CD4-positive, alpha-beta T cell treated with Interleukin-17A for 1 hour (primary cell): ENCODE measurements around the gene PREP.

Experiments
- DNase-seq: peaks from one replicate; pipeline ENCODE4 v3.0.0-alpha.2; 2020

The PREP gene

DNA sequence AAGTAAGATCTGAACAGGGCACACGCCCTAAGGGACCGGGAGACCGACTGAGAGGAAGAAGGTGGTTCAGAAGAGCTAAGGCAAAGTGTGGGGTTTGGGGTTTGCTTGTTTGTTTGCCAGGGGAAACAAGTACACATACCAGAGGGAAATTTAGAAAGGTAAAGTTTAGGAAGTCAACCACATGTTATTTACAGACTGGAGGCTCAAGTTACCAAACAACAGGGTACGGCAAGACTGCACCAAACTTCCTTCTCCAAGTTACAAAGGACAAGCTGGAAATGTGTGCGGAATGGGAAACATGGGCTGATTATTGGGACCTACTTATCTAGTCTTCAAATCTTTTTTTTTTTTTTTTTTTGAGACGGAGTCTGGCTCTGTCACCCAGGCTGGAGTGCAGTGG, 11.2 kb downstream of the PREP start:
- no peak for DNase-seq

DNA sequence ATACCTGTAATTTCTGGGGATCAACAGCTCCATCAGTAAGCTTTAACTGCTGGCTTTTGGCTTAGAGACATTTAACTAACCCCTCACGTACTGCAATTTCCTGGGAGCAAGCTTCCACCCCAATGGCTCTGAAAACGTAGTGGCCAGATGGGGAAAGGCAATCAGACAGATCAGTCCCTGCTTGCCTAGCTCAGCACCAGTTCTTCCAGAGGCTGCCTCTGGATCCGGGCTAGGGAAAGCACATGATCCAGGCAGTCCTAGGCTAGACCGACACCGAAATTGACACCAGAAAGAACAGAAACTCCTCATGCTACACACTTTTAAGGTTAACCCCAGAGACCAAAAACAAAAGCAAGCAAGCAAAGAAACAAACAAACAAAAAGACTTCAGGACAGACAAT, 13.3 kb downstream of the PREP start:
- no peak for DNase-seq

DNA sequence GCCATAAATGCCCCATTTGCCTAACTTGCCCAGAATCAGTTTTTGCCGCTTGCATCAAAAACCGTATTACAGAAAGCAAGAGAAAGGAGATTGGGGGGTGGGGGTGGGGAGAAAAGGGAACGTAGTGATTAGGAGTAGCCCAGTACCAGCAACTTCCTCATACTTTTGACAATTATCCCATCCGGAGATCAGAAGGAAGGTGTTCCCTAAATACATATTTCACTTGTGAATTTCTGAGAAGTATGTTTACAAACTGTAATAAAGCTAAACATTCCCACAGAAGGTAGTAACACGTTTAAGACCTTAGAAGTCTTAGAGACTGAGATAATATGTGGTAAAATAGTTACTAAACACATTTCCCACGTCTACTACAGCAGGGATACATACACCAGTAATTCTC, 14.5 kb downstream of the PREP start:
- no peak for DNase-seq

DNA sequence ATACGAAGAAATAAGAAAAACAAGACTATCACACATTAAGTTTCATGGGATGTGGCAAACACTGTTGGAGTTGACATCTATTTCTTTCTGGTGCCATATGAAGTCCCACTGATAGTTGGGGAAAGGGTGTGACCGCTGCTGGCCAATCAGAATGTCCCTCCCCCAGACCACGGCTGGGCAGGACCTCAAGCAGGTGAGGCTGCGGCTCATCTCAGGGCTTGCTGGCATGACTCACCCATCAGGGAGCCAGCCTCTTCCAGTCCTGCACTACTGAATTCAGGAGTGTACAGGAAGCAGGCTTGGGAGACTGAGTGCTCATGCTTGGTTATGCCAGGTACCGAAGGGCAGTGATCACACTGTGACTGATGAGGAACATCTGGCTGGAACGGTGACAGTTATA, 18.9 kb downstream of the PREP start:
- DNase-seq: no peak

DNA sequence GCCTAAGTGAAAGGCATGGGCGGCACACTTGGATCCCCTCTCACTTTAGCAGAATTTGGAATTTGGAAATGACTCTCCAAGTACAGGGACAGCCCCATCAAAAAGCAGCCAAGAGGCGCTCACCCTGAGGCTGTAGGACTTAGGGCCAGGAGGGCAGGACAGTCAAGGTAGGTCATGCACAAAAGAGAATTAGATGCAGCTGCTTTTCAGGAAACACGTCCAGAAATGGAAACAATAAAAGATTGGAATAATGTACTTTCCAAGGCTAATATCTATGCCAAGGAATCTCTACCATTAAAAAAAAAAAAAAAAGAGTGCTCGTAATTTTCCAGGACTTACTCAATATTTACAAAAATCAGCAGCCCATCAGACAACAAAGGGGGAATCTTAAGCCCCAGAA, 19.9 kb downstream of the PREP start:
- DNase-seq: no peak

DNA sequence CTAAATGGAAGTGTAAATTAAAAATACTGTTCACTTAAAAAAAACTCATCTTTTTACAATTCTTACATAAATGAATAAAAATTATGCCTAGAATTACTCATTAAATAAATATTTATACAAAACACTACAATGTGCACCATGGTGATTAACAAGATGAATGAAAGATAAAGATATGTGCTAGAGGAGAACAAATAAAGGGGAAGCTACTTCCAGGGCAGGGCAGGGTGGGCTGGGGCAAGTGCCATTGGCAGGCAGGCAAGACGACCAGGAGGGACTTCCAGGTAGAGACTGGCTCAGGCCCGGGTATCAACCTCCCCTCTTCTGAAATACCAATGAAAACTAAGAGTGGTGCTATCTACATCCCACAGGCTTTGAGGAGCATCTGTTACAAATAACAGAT, 20.4 kb downstream of the PREP start:
- no peak for DNase-seq

DNA sequence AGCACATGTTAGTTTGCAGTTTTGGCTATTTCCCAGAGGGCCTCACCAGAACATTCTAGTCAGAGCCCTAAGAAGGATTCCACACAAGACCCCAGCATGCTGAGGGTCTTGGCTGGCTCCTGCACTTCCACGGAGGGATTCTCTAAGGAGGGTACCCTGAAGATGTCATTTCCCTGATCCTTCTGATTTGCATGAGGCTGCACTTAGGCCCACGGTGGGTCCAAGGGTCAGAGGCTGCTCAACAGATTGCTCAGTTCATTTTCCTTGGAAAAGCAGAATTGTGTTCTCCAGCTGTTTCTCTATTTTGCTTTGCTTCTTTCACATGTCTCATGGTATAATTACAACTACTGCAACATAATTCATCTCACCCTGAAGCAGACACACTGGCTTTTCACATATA, 22.2 kb downstream of the PREP start:
- DNase-seq: no peak

DNA sequence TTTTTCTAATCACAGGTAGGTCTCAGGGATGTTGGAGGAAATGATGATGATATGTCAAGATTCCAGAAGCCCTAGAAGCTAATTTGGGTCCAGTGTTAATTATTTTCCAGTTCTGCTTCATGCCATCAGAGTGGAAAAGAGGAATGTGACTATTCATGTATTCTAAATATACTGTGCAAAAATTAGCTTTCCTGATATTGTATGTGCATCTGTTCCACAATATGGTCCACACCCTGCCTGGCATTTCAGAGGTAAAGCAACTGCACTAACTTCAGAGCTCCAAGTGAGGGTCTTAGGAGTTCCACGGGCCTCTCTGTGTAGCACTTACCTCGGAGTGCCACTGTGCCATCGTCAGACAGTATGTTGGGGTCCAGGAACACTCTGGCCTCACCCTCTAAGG, 27.1 kb downstream of the PREP start:
- no peak for DNase-seq

DNA sequence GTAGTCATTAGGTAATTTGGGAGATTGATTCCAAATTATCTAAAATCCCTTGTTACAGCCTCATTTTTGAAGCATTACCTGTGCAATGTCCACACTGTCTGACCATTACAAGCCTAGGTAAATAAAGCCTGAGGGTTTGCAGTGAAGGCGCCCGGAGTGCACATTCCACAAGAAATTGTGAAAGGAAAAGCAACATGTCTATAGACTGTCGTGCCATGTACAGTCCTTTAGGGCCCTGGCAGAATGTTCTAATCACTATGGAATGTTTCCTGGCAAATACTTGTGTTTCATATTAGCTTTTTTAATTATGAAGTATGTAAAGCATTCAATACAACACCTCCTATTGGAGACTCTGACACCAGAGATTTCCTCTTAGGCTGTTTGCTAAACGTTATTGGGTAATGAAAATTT, 28.9 kb downstream of the PREP start:
- no peak for DNase-seq

DNA sequence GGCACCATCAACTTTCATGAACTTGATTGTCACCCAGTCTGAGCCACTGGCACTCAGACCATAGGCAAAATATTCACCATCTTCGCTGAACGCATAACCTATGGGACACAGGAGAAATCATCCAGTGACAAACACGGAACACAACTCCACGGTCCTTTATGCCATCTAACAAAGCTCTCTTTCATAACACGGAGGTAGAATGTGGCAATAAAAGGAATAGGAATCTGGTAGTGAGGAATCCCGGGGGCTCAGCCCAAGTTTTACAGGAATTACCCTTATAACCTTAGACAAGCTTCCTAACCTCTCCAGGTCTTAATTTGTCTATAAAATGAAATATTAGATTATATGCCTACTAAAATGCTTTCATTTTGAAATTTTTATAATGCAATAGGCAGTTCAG, 29.4 kb downstream of the PREP start:
- DNase-seq: no peak

DNA sequence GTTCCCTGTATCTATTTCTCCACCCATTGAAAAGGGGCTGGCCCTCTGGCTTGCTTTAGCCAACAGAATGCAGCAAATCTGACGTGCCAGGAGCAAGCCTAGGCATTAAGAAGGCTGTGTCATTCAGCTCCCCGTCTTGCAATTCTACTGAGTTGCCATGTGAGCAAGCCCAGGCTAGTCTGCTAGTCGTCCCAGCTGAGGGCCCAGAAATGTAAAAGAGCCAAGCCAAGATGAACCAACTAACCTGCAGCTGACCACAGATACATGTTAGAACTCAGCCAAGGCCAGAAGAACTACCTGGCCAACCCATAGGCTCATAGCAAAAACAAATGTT, 30.1 kb downstream of the PREP start:
- no peak for DNase-seq

DNA sequence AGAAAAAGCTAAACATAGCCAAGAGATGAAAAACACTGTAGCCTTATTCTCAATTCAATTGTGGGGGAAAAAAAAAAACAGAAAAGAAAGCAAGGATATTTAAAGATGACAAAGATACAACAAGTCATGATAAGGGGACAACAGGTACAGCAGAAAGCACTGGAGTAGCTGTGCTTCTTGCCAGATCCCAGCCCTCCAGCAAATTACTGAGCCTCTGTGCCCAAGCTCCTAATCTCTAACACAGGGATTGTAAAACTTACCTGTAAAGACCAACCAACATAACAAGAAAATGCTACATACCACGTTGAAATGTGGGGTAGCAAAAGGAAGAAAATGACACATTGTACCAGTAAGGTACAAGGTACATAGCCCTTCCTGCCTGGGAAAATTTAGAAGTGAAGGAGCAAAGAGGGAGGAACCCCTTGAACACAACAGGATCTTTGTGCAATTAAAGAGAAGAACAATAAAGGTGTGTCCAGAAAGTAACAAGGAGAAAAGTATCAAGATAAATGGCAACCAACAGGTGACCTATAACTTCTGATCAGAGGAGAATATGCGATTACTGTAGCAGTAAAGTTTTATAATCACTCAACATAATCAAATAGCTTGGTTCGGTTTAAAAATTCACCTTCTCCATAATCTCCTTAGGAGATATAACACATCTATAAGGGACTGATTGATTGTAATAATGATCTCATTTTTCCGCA, 30.6 kb downstream of the PREP start:
- no peak for DNase-seq

DNA sequence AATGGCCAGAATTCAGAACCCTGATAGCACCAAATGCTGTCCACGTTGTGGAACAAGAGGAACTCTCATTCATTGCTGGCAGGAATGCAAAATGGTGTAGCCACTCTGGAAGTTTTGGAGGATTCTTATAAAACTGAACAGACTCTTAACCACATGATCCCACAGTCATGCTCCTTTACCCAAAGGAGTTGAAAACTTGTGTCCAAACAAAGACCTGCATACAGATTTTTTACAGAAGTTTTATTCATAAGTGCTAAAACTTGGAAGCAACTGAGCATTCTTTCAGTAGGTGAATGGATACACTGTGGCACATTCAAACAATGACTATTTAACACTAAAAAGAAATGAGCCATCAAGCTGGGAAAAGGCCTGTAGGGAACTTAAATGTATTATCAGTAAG, 32.5 kb downstream of the PREP start:
- DNase-seq: no peak

DNA sequence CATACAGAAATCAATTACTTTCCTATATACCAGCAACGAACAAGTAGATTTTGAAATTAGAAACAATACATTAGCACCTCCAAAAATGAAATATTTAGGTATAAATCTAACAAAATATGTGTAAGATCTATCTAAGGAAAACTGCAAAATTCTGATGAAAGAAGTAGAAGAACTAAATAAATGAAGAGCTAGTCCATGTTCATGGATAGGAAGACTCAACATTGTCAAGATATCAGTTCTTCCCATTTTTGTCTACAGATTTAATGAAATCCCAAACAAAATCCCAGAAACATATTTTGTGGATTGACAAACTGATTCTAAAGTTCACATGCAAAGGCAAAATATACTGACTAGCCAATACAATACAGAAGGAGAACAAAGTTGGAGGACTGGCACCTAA, 33.7 kb downstream of the PREP start:
- no peak for DNase-seq

DNA sequence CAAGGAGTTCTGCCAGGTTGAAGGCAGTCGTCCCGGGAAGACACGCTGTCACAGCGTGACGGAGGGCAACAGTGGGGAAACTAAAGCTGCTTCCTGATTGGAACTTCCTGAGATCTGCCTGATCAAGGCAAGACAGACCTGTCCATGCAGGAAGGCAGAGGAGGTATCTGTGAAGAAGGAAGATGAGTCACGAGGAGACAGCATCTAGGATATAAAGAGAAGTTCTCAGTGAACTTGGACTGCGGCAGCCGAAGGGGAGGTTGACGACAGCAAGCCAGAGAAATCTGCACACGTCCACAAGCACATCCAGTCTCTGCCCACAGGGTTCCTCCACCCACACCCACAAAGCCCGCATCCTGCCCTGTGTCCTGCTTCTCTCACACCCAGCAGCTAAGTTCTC, 38.6 kb downstream of the PREP start:
- no peak for DNase-seq

DNA sequence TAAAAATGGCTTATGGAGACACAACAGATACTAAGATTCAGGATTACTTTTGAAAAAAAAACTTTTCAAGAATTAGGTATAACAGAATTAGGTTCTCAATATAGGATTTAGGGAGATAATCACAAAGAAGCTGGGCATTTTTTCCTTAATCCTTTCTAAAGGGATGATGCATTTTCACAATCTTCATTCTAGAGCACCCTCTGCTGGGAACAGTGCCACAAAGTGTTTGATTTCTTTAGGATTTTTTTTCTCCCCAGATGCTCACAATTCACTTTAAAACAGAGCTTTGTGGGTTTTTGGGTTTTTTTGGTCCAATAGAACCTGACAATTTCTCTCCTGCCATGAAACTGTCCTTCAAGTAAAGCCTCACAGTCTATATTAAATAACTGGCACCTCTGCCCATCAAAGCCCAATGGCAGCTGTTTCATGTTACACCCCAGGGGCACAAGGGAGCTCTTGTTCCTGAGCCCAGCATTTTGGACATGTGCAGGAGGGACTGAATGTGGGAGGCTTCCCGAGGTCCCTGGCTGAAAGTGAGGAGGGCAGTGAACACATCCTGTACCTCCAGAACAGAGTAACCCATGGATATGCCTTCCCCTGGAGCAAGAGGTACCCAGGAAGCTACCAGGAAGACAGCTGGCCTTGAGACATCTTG, 39.7 kb downstream of the PREP start:
- DNase-seq: no peak

DNA sequence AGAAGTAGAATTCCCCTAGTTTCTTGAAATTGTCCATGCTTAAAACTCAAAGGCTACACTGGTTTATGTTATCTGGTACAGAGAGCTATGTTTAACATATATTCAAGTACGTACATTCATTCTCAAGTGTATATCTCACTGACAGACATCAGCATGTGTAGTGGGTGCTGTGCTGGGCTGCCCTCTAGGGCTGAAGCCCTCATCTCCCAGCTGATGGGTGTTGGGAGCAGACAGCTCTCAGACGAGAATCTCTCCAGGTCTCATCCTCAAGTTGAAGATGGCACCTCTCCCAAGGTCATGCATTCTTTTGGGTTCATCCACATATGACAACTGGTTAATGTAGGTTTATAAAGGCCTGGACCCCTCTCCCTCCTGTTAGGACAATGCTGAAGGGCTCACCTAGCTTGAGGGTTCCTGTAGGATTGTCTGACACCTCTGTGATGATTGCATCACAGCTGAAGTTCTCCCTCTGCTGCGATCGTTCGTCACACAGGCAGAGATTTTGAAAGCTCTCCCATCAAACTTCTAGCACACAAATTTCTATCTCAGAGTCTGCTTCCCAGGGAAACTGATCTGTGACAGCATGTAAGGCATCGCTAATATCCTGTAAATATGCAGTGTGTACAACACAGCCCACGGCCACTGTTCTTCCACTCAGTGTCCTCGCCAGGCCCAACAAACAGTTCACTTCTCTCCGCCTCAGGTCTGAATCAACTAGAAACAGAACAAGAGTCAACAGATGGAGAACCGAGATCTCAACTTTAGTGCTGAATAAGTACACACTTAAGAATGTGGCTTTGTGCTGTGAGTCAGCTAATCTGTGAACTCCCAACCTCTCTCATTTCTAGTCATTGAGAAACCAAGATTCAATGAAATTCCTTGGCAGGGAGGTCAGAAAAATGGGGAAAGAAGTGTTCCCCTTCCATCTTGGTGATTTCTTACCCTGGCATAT, 43.2 kb downstream of the PREP start:
- DNase-seq: no peak

DNA sequence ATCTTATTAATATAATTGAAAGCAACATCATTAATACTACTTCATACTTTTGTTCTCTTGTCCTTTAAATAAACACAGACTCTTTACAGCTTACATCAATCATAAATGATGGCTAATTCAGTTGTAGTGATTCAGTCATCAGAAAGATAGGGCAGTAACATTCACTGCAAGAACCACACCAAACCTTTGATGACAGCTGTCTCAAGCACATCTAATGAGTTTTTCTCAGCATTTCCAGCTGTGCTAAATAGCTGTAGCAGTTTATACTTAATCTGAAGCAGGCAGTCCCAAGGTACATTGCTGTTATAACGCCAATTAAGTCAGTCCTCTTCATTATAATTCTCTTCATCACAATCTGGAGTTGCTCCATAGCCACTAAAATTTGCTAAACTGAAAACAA, 45.7 kb downstream of the PREP start:
- DNase-seq: no peak

DNA sequence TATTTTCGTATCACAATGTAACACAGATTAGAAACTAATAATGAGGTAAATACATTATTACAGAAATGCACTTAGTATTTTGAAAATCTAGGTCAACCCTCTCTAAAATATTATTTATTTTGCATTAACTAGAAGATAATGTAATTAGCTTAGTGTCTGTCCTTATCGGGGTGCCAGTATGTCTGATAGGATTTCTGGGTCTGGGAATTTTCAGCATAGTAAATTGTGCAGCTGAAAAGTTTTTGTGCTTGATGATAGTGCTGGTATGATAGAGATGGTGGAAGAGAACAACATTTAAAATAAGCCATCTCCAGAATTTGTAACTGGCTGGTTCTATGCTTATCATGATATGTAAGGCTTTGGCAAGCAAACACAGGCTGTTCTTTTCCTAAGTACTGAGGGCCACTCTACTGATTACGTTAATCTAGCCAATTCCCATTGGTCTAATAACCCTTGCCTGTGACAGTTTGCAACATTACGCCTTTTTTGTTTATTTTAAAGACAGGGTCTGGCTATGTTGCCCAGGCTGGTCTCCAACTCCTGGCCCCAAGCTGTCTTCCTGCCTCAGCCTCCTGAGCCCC, 50.8 kb downstream of the PREP start:
- DNase-seq: no peak

DNA sequence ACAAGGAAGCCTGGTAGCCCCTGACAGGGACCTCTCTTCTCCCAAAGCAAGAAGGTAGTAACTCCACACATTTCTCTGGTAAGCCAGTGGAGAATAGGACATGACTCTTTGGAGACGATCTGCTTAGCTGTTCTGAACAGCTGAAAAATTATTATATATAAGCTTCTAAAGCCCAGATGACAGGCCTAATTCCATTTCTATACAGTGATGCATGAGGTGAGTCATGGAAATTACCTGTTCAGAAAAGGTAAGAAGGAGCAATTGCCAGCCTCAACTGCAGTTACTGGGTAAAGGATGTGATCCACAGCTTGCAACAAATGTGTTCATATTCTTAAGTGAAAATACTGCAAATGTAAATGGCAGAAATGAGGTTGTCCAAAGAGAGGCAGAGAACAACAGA, 54.0 kb downstream of the PREP start:
- no peak for DNase-seq

DNA sequence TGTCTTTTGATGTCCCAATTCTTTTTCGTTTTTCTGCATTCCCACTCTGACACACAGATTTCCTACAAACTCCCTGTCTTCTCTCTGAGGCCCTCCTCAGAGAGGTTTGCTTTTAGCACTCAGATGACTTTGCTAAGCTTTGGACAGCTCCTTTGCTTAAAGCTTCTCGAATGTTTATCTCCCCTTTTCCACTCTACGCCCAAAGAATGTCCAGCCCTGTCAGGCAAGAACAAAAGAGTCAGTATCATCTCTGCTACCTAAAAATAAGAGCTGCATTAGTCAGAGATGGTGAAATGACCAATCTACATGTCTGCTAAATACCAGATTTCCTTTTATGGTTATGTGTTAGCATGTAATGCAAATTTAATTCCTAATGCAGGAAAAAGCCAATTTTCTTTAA, 56.8 kb downstream of the PREP start:
- no peak for DNase-seq

DNA sequence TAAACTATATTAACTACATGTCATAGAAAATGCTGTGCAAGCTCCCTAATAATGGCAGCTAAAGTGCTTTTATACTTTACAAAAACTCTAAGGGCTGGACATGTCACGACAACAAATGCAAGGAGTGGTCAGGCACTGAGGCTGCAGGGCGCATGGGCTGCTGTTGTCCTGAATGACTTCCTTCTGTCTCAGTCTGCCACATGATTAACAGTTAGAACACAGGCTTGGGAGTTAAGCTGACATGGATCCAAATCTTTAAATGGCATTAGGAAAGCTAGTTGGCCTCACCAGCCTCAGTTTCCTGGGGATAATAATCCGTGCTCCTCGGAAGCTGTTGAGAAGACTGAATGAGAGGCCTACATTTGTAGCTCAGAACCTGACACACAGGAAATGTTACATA, 57.4 kb downstream of the PREP start:
- DNase-seq: no peak

DNA sequence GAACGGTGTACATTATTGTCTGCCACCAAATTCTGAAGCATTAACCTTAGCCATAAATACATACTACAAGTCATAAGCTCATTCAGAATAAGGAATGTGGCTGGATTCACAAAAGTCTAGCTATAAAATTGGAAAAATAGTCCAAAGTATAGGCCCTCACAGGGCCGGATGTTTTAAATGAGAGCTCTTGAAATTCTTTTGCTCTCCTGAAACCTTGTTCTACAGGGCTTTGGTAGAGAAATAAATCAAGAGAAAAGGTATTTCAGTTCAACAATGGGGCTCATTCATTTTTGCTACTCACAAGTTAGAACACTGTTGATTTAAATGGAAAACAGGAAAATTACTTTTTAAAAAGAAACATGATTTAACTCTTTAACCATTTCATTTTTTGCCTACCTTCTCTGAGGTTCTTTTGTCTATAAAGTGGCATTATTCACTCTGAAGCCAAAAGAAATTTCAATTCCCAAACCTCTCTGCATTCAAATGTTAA, 58.0 kb downstream of the PREP start:
- DNase-seq: no peak
